HepG2 (cell line): ENCODE measurements around the gene RCOR1. TPM values are rescaled to one million over a fixed set of nuclear protein-coding genes. Genes with fewer than 3 reads are reported as not detected.
A peak's percentile ranks its signal among the peaks of the same experiment; 100 is the strongest.

Experiments
- AGO1 ChIP-seq: fragments of 200-400 bp; formaldehyde crosslinking; IDR thresholded peaks from 2 replicates; pipeline ENCODE4 v1.6.1; 2017; ENCODE audit warnings: mild to moderate bottlenecking, low read depth, low read length, moderate library complexity; ENCODE audit not compliant: poor library complexity, severe bottlenecking
- ARID2 ChIP-seq: sonication (generic); formaldehyde crosslinking; IDR thresholded peaks from 2 replicates; pipeline ENCODE4 v1.8.1; 2022; ENCODE audit warnings: mild to moderate bottlenecking, missing genetic modification reagents, borderline replicate concordance
- ARNT ChIP-seq: fragments of 450-650 bp; IDR thresholded peaks from 2 replicates; pipeline ENCODE4 v1.6.1; 2017
- ASH2L ChIP-seq: fragments of 300-600, 200-600 bp; sonication (generic); IDR thresholded peaks from 2 replicates; pipeline ENCODE4 v1.7.0; 2017; ENCODE audit warnings: low read depth, mild to moderate bottlenecking, moderate library complexity, mixed read lengths, low read length; ENCODE audit not compliant: insufficient read length
- CERS6 ChIP-seq: sonication (generic); formaldehyde crosslinking; IDR thresholded peaks from 2 replicates; pipeline ENCODE4 v1.5.0; 2020; ENCODE audit warnings: missing genetic modification reagents
- GATAD1 ChIP-seq: IDR thresholded peaks from 2 replicates; pipeline ENCODE4 v1.6.1; 2016; ENCODE audit warnings: missing genetic modification reagents, missing compliant biosample characterization
- HMGXB4 ChIP-seq, 2 experiments: sonication (generic) in 1 of 2; formaldehyde crosslinking in 1 of 2; IDR thresholded peaks; 2 replicates each; pipeline versions ENCODE4 v1.4.0 to v1.6.1; 2018 to 2020; ENCODE audit warnings: missing genetic modification reagents in 2 of 2, borderline replicate concordance in 1 of 2, low read depth in 1 of 2, mild to moderate bottlenecking in 1 of 2, missing biosample characterization in 1 of 2
- KMT2A ChIP-seq: sonication (generic); formaldehyde crosslinking; IDR thresholded peaks from 2 replicates; pipeline ENCODE4 v1.4.0; 2020; ENCODE audit warnings: missing genetic modification reagents
- MEIS1 ChIP-seq: sonication (generic); formaldehyde crosslinking; IDR thresholded peaks from 2 replicates; pipeline ENCODE4 v1.9.0; 2021; ENCODE audit warnings: mild to moderate bottlenecking, missing genetic modification reagents, moderate library complexity, borderline replicate concordance
- MTF1 ChIP-seq: sonication (generic); formaldehyde crosslinking; IDR thresholded peaks from 2 replicates; pipeline ENCODE4 v1.5.0; 2020; ENCODE audit warnings: missing genetic modification reagents
- MXI1 ChIP-seq: IDR thresholded peaks from 3 replicates; pipeline ENCODE4 v1.6.1; 2012; ENCODE audit warnings: low read depth, low read length, inconsistent platforms, borderline replicate concordance
- NR1H2 ChIP-seq: sonication (generic); formaldehyde crosslinking; IDR thresholded peaks from 2 replicates; pipeline ENCODE4 v1.8.1; 2022; ENCODE audit warnings: low read depth, missing genetic modification reagents, borderline replicate concordance
- SAP130 ChIP-seq: IDR thresholded peaks from 2 replicates; pipeline ENCODE4 v1.6.1; 2016; ENCODE audit warnings: low read depth
- SMYD3 ChIP-seq: sonication (generic); formaldehyde crosslinking; IDR thresholded peaks from 2 replicates; pipeline ENCODE4 v1.8.1; 2023; ENCODE audit warnings: mild to moderate bottlenecking, missing genetic modification reagents
- TFDP2 ChIP-seq: sonication (generic); formaldehyde crosslinking; IDR thresholded peaks from 2 replicates; pipeline ENCODE4 v1.4.0; 2020; ENCODE audit warnings: missing genetic modification reagents
- UBTF ChIP-seq: sonication (generic); formaldehyde crosslinking; IDR thresholded peaks from 2 replicates; pipeline ENCODE4 v1.4.0; 2020; ENCODE audit warnings: mild to moderate bottlenecking, missing genetic modification reagents
- ZBTB2 ChIP-seq: sonication (generic); formaldehyde crosslinking; IDR thresholded peaks from 2 replicates; pipeline ENCODE4 v1.8.0; 2022; ENCODE audit warnings: low read depth, missing genetic modification reagents
- ZNF30 ChIP-seq: sonication (generic); formaldehyde crosslinking; IDR thresholded peaks from 2 replicates; pipeline ENCODE4 v1.5.0; 2020; ENCODE audit warnings: mild to moderate bottlenecking, missing genetic modification reagents
- ZNF678 ChIP-seq: sonication (generic); formaldehyde crosslinking; IDR thresholded peaks from 2 replicates; pipeline ENCODE4 v1.4.0; 2020; ENCODE audit warnings: mild to moderate bottlenecking, missing genetic modification reagents
- ZNF746 ChIP-seq: sonication (generic); formaldehyde crosslinking; IDR thresholded peaks from 2 replicates; pipeline ENCODE4 v1.8.0; 2022; ENCODE audit warnings: mild to moderate bottlenecking, missing genetic modification reagents
- ZNF839 ChIP-seq: sonication (generic); formaldehyde crosslinking; IDR thresholded peaks from 2 replicates; pipeline ENCODE4 v1.4.0; 2020; ENCODE audit warnings: missing genetic modification reagents, mild to moderate bottlenecking, borderline replicate concordance
- ZNF891 ChIP-seq: sonication (generic); formaldehyde crosslinking; IDR thresholded peaks from 2 replicates; pipeline ENCODE4 v1.5.0; 2020; ENCODE audit warnings: mild to moderate bottlenecking, missing genetic modification reagents
- polyA plus RNA-seq, 8 experiments: library from polyadenylated mRNA; depleted of rRNA in 3 of 8; stranded (reverse) in 7 of 8; unstranded in 1 of 8; fragments of >200 nt; fragmentation: Illumina TruSeq in 4 of 8; extraction: Trizol in 4 of 8; gene quantifications; 2 replicates each; pipeline versions ENCODE4 v1.2.1 to v1.2.3, GENCODE V29; 2011 to 2016; ENCODE audit warnings: low read depth in 4 of 8, missing spikeins in 1 of 8, mixed read lengths in 1 of 8; ENCODE audit not compliant: insufficient read depth in 1 of 8
- total RNA-seq, 5 experiments: library from RNA; depleted of rRNA; stranded (reverse); fragments of >200 nt; fragmentation: Illumina TruSeq; extraction: Trizol; gene quantifications; 2 replicates each; pipeline ENCODE4 v1.2.3, GENCODE V29; 2016; ENCODE audit warnings: low read depth in 1 of 5

The RCOR1 gene
- total and polyA plus RNA-seq, 2 of the 13 experiments (the other 11 are each of a cell fraction or from before 2014, with no cell fraction given) = 10.2 to 11.1 TPM

GRCh38 chr14:102544747-102545460 is 47.5 kb upstream of the RCOR1 start (continued):
- TF ChIP-seq ZBTB2 (0 out of 2 replicates have a peak, but pooled peaks have one; percentile 36), GATAD1 (no peak), ASH2L (peak; percentile 20), ARID2 (CRISPR knock-in tag) (no peak), CERS6 (CRISPR knock-in tag) (no peak), MXI1 (0 out of 3 replicates have a peak, but pooled peaks have one; percentile 20), MEIS1 (CRISPR knock-in tag) (peak; percentile 18; the same call in 1 of the 2 replicates), NR1H2 (CRISPR knock-in tag) (0 out of 2 replicates have a peak, but pooled peaks have one; percentile 35), ARNT (no peak), ZNF891 (CRISPR knock-in tag) (no peak), UBTF (peak; percentile 47; the same call in 1 of the 2 replicates), HMGXB4 (CRISPR knock-in tag; IDR thresholded peaks at IDR 0.05; ENCODE audit: borderline replicate concordance in 1 of 2, low read depth in 1 of 2) (peak in 1 of 2 experiments; percentile 83; a peak in 2 of 4 replicates), MTF1 (no peak), SMYD3 (CRISPR knock-in tag) (no peak), ZNF678 (CRISPR knock-in tag) (no peak), KMT2A (CRISPR knock-in tag) (no peak; the same call in 1 of the 2 replicates), SAP130 (CRISPR knock-in tag) (peak; percentile 16; the same call in 1 of the 2 replicates), ZNF30 (CRISPR knock-in tag) (no peak; the same call in 1 of the 2 replicates), ZNF839 (CRISPR knock-in tag) (no peak), ZNF746 (CRISPR knock-in tag) (peak; percentile 73), AGO1 (peak; percentile 2), TFDP2 (no peak)
